ENCODE data around the gene SLC16A9. TPM values are rescaled to one million over a fixed set of nuclear protein-coding genes. Genes with fewer than 3 reads are reported as not detected.
A peak's percentile ranks its signal among the peaks of the same experiment; 100 is the strongest.
"Not testable (repeated sequence)": the region's sequence is repeated elsewhere in the genome, so short reads cannot be mapped to it uniquely, and the experiment has no call there.

Gene SLC16A9
- total and polyA plus RNA-seq, 8 donors = 0.32 to 7.4 (median 1.5) TPM

GRCh38 chr10:59674215-59674836 is 35.3 kb downstream of the SLC16A9 start:
- DNase-seq = no peak
- Histone ChIP-seq H3K36me3 (no peaks in the 10 kb centered on the region), H3K4me1 (no peaks in the 10 kb centered on the region), H3K27ac (no peak overlapping the region), H3K4me3 (no peak overlapping the region), H3K27me3 (no peaks in the 10 kb centered on the region), H3K9me3 (no peaks in the 10 kb centered on the region)
- WGBS, 2 donors = 92 to 96% methylated on average over 1 of the region's 1 CpG
- FAIRE-seq = peak; percentile 32
- no peak for TF ChIP-seq CTCF (IDR thresholded peaks at IDR 0.05)
- no peak for ATAC-seq
- intact Hi-C loops (cut with DNase I) = no loop called here

GRCh38 chr10:59672150-59672875 is 37.3 kb downstream of the SLC16A9 start:
- WGBS, 2 donors = 92% methylated on average over 2 of the region's 2 CpGs
- no peak for FAIRE-seq
- Histone ChIP-seq H3K4me1 (no peaks in the 10 kb centered on the region), H3K27ac (no peak overlapping the region), H3K9me3 (no peaks in the 10 kb centered on the region), H3K27me3 (no peaks in the 10 kb centered on the region), H3K4me3 (no peak overlapping the region), H3K36me3 (no peaks in the 10 kb centered on the region)
- TF ChIP-seq CTCF (IDR thresholded peaks at IDR 0.05) = no peak
- no peak for DNase-seq
- ATAC-seq = no peak
- intact Hi-C loops (cut with DNase I) = no loop called here

GRCh38 chr10:59670269-59670668 is 39.4 kb downstream of the SLC16A9 start:
- no peaks in the 10 kb centered on the region for H3K36me3 ChIP-seq
- no peaks in the 10 kb centered on the region for H3K9me3 ChIP-seq
- no peak for TF ChIP-seq CTCF (IDR thresholded peaks at IDR 0.05)
- no peak for ATAC-seq
- no peaks in the 10 kb centered on the region for H3K4me1 ChIP-seq
- no peak for DNase-seq
- intact Hi-C loops (cut with DNase I) = no loop called here
- H3K4me3 ChIP-seq = no peak overlapping the region
- no peak for FAIRE-seq
- WGBS, 2 donors = 85 to 86% methylated on average over 1 of the region's 1 CpG
- no peak overlapping the region for H3K27ac ChIP-seq
- no peaks in the 10 kb centered on the region for H3K27me3 ChIP-seq

DNA sequence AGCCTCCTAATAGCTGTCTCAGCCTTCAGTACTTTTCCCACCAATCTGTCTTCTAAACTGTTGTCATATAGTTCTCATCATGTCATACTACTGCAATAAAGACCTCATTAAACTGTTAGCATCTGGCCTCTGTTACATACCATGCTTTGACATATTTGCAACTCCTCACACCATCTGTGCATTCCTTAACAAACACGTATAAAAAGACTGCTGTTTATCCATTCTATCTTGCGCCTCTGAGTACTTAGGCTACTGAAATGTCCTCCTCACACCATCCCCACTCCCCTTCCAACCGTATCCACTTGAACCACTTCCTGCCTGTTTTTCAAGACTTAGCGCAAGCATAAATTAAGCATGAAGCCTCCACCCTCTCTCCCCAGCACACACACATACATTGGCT is 41.6 kb downstream of the SLC16A9 start:
- TF ChIP-seq CTCF (IDR thresholded peaks at IDR 0.05) = no peak

DNA sequence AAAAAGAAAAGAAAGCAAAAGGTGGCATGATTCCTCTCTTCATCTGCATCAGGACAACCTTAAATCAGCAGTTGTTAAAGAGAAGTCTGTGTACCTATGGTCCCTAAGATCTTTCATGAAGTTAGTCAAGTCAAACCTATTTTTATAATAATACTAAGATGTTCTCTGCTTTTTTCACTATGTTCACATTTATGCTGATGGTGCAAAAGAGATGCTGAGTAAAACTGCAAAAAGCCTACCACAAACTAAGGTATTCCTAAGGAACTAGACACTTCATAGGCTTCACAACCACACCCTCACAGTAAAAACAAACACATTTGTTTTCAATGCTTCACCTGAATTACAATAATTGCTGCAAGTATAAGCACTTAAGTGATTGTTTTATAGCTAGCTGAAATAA is 43.3 kb downstream of the SLC16A9 start:
- no peak for TF ChIP-seq CTCF (IDR thresholded peaks at IDR 0.05)
- Histone ChIP-seq H3K4me1 (no peaks in the 10 kb centered on the region), H3K9me3 (no peaks in the 10 kb centered on the region), H3K4me3 (no peak overlapping the region), H3K36me3 (no peaks in the 10 kb centered on the region), H3K27ac (no peak overlapping the region), H3K27me3 (no peaks in the 10 kb centered on the region)
- ATAC-seq = no peak
- intact Hi-C loops (cut with DNase I) = no loop called here
- no peak for DNase-seq
- FAIRE-seq = no peak

More for the DNA sequence above, 41.6 kb downstream of the SLC16A9 start:
- no peaks in the 10 kb centered on the region for H3K27me3 ChIP-seq
- intact Hi-C loops (cut with DNase I) = no loop called here
- no peak overlapping the region for H3K27ac ChIP-seq
- no peaks in the 10 kb centered on the region for H3K9me3 ChIP-seq
- ATAC-seq = no peak
- no peak for FAIRE-seq
- H3K4me1 ChIP-seq = no peaks in the 10 kb centered on the region
- no peak overlapping the region for H3K4me3 ChIP-seq
- no peaks in the 10 kb centered on the region for H3K36me3 ChIP-seq
- DNase-seq = no peak
- WGBS, 2 donors = 85 to 87% methylated on average over 4 of the region's 4 CpGs

- intact Hi-C loops (cut with DNase I); ATAC-seq; H3K4me1 ChIP-seq; H3K9me3 ChIP-seq; H3K27ac ChIP-seq; DNase-seq; H3K36me3 ChIP-seq; FAIRE-seq; H3K4me3 ChIP-seq; H3K27me3 ChIP-seq: not testable (repeated sequence)
- 94 to 95% methylated on average over 7 of the region's 7 CpGs for WGBS, 2 donors
Observed at GRCh38 chr10:59663213-59663612, 46.4 kb downstream of the SLC16A9 start.

All from pancreas (tissue), 10 donors.